KG1 (cell line): Measurements from ENCODE around the gene HNRNPM.

Experiments
- DNase-seq: peaks from one replicate; lab custom pipeline; 2025; lab: John Stamatoyannopoulos, UW

HNRNPM gene

GRCh38 chr19:8459520-8460270 is 14.9 kb downstream of the HNRNPM start:
- no peak for DNase-seq

GRCh38 chr19:8460516-8461298 is 15.9 kb downstream of the HNRNPM start:
- no peak for DNase-seq

GRCh38 chr19:8461376-8461775 is 16.6 kb downstream of the HNRNPM start:
- no peak for DNase-seq

- DNase-seq = no peak
Measured at GRCh38 chr19:8461891-8462290, 17.1 kb downstream of the HNRNPM start.

- DNase-seq = no peak
Measured at GRCh38 chr19:8462571-8462970, 17.8 kb downstream of the HNRNPM start.

GRCh38 chr19:8463365-8463764 is 18.6 kb downstream of the HNRNPM start:
- DNase-seq = no peak

- no peak for DNase-seq
Measured at GRCh38 chr19:8466018-8466417, 21.2 kb downstream of the HNRNPM start.

GRCh38 chr19:8468124-8468523 is 23.3 kb downstream of the HNRNPM start:
- DNase-seq = no peak

GRCh38 chr19:8468761-8469373 is 24.1 kb downstream of the HNRNPM start:
- no peak for DNase-seq

- DNase-seq = no peak
Measured at GRCh38 chr19:8469613-8470368, 25.0 kb downstream of the HNRNPM start.

GRCh38 chr19:8473648-8474476 is 29.1 kb downstream of the HNRNPM start:
- no peak for DNase-seq

- DNase-seq = no peak
Measured at GRCh38 chr19:8475005-8475404, 30.2 kb downstream of the HNRNPM start.

GRCh38 chr19:8476524-8476923 is 31.7 kb downstream of the HNRNPM start:
- no peak for DNase-seq

GRCh38 chr19:8477889-8478288 is 33.1 kb downstream of the HNRNPM start:
- no peak for DNase-seq

- no peak for DNase-seq
Measured at GRCh38 chr19:8478598-8478997, 33.8 kb downstream of the HNRNPM start.

GRCh38 chr19:8481201-8481600 is 36.4 kb downstream of the HNRNPM start:
- no peak for DNase-seq

GRCh38 chr19:8481616-8482015 is 36.8 kb downstream of the HNRNPM start:
- DNase-seq = no peak

GRCh38 chr19:8482696-8483095 is 37.9 kb downstream of the HNRNPM start:
- no peak for DNase-seq

GRCh38 chr19:8483165-8483564 is 38.4 kb downstream of the HNRNPM start:
- no peak for DNase-seq

- no peak for DNase-seq
Measured at GRCh38 chr19:8484331-8484894, 39.6 kb downstream of the HNRNPM start.
